A549 (cell line): Measurements from ENCODE around the gene PGM1. TPM values are rescaled to one million over a fixed set of nuclear protein-coding genes. Genes with fewer than 3 reads are reported as not detected.

Experiments used
- ATAC-seq, 2 experiments: fragments of 200-7000 bp in 1 of 2; fragments of >200 bp in 1 of 2; cut with Nextera tagmentation in 1 of 2; cut with Tn5 transposase in 1 of 2; 3 replicates each; pipeline versions ENCODE4 v1.8.0 to v1.9.1; 2018 to 2020; ENCODE audit warnings: mild to moderate bottlenecking in 1 of 2, moderate library complexity in 1 of 2
- CTCF ChIA-PET: fragments of 300-600 bp; sonication (Branson Sonifier 250); formaldehyde crosslinking; extraction: SDS; loops from one replicate; lab custom pipeline; 2021; ENCODE audit warnings: antibody characterized with exemption, inconsistent platforms; lab: Yijun Ruan, JAX
- POLR2A ChIA-PET: fragments of 350-600 bp; formaldehyde crosslinking; extraction: SDS; loops from one replicate; lab custom pipeline; 2021; ENCODE audit warnings: antibody characterized with exemption, inconsistent platforms; lab: Yijun Ruan, JAX
- DNase-seq, 2 experiments: peaks; one replicate each; pipeline versions ENCODE4 v3.0.0 to v3.0.0-alpha.2; 2011 to 2016; ENCODE audit warnings: low read depth in 1 of 2, low spot score in 1 of 2
- FAIRE-seq: peaks from 2 replicates; lab custom pipeline; 2011; peaks lifted over from hg19 to GRCh38; lab: Jason Lieb, UNC
- H3K27ac ChIP-seq, 2 experiments: fragments of >200 bp; sonication (Bioruptor Twin); formaldehyde crosslinking; 3 replicates each; pipeline ENCODE4 v1.5.1; 2016 to 2017
- H3K4me1 ChIP-seq: fragments of >200 bp; sonication (Bioruptor Twin); formaldehyde crosslinking; 3 replicates; pipeline ENCODE4 v1.6.1; 2016
- H3K4me2 ChIP-seq: fragments of >200 bp; sonication (Bioruptor Twin); formaldehyde crosslinking; 3 replicates; pipeline ENCODE4 v1.6.1; 2016
- H3K4me3 ChIP-seq: fragments of >200 bp; sonication (Bioruptor Twin); formaldehyde crosslinking; 3 replicates; pipeline ENCODE4 v1.5.1; 2016
- H3K9me3 ChIP-seq: fragments of >200 bp; sonication (Bioruptor Twin); formaldehyde crosslinking; 3 replicates; pipeline ENCODE4 v1.6.1; 2016
- CEBPB ChIP-seq, 2 experiments: fragments of >200 bp in 1 of 2; sonication (Bioruptor Twin) in 1 of 2; formaldehyde crosslinking in 1 of 2; IDR thresholded peaks; 2 replicates each; pipeline ENCODE4 v1.6.1; 2012 to 2016
- EHF ChIP-seq: fragments of 250-450 bp; sonication (Bioruptor Pico); IDR thresholded peaks from 2 replicates; pipeline ENCODE4 v1.5.0; 2020; ENCODE audit warnings: mild to moderate bottlenecking
- EHMT2 ChIP-seq: fragments of 200-600 bp; sonication (generic); IDR thresholded peaks from 2 replicates; pipeline ENCODE4 v1.6.1; 2016; ENCODE audit warnings: antibody characterized with exemption, low read depth, mild to moderate bottlenecking, moderate library complexity
- EP300 ChIP-seq, 2 experiments: fragments of >200 bp; sonication (Bioruptor Twin); formaldehyde crosslinking; IDR thresholded peaks; 2 replicates in 1 of 2; 3 replicates in 1 of 2; pipeline ENCODE4 v1.6.1; 2016 to 2017
- FOSB ChIP-seq: fragments of 250-450 bp; sonication (Bioruptor Pico); IDR thresholded peaks from 2 replicates; pipeline ENCODE4 v1.5.0; 2020; ENCODE audit warnings: mild to moderate bottlenecking, moderate library complexity
- HOXA7 ChIP-seq: fragments of 250-450 bp; sonication (Bioruptor Pico); IDR thresholded peaks from 2 replicates; pipeline ENCODE4 v1.5.0; 2020; ENCODE audit warnings: mild to moderate bottlenecking, moderate library complexity
- KDM5A ChIP-seq: fragments of 200-600 bp; sonication (generic); IDR thresholded peaks from 2 replicates; pipeline ENCODE4 v1.6.1; 2016; ENCODE audit warnings: antibody characterized with exemption, mild to moderate bottlenecking
- MAZ ChIP-seq: fragments of 150-350 bp; IDR thresholded peaks from 2 replicates; pipeline ENCODE4 v1.6.1; 2014; ENCODE audit warnings: antibody characterized with exemption, low read depth, low read length, borderline replicate concordance
- PHF8 ChIP-seq: fragments of 200-600 bp; sonication (generic); IDR thresholded peaks from 2 replicates; pipeline ENCODE4 v1.6.1; 2016; ENCODE audit warnings: low read depth, mild to moderate bottlenecking, antibody characterized with exemption, moderate library complexity, borderline replicate concordance
- POLR2A ChIP-seq: IDR thresholded peaks from 2 replicates; pipeline ENCODE4 v1.6.1; 2012; ENCODE audit warnings: mild to moderate bottlenecking, low read length
- RCOR1 ChIP-seq: fragments of 150-350 bp; IDR thresholded peaks from 2 replicates; pipeline ENCODE4 v1.6.1; 2014; ENCODE audit warnings: antibody characterized with exemption, low read length, low read depth
- RFX5 ChIP-seq: fragments of 450-650 bp; IDR thresholded peaks from 2 replicates; pipeline ENCODE4 v1.7.1; 2014; ENCODE audit warnings: antibody characterized with exemption, mild to moderate bottlenecking, moderate library complexity
- TFCP2L1 ChIP-seq: fragments of 250-450 bp; sonication (Bioruptor Pico); IDR thresholded peaks from 2 replicates; pipeline ENCODE4 v1.5.0; 2021; ENCODE audit warnings: mild to moderate bottlenecking
- ZC3H11A ChIP-seq: fragments of 450-650 bp; IDR thresholded peaks from 2 replicates; pipeline ENCODE4 v1.6.1; 2014; ENCODE audit warnings: antibody characterized with exemption, mild to moderate bottlenecking
- ZFP36 ChIP-seq: fragments of 450-650 bp; IDR thresholded peaks from 2 replicates; pipeline ENCODE4 v1.6.1; 2014; ENCODE audit warnings: borderline replicate concordance; ENCODE audit not compliant: partially characterized antibody
- WGBS: methylation state at CpG from one replicate; pipeline ENCODE4 v1.1.6; 2017; ENCODE audit errors: missing lambda C conversion rate; 5-methylcytosine and 5-hydroxymethylcytosine counted together
- polyA plus RNA-seq, 4 experiments: library from polyadenylated mRNA; depleted of rRNA in 3 of 4; stranded (reverse); fragments of >200 nt; fragmentation: RNase III in 1 of 4; extraction: RNeasy Plus Mini Kit Qiagen cat#74134 plus additional on column Dnase treatment in 1 of 4; gene quantifications; 2 replicates in 3 of 4; 3 replicates in 1 of 4; pipeline ENCODE4 v1.2.3, GENCODE V29; 2011 to 2017
- TF ChIP-seq, protein P1 (sequence below): fragments of 250-450 bp; sonication (Bioruptor Pico); IDR thresholded peaks from 2 replicates; pipeline ENCODE4 v1.5.0; 2021; ENCODE audit warnings: mild to moderate bottlenecking, moderate library complexity, borderline replicate concordance
- TF ChIP-seq, protein P2 (sequence below): fragments of 200-600 bp; sonication (generic); IDR thresholded peaks from 2 replicates; pipeline ENCODE4 v1.6.1; 2016; ENCODE audit warnings: antibody characterized with exemption, mild to moderate bottlenecking, moderate library complexity
- TF ChIP-seq, protein P3 (sequence below): fragments of >200 bp; sonication (Bioruptor Twin); formaldehyde crosslinking; IDR thresholded peaks from 2 replicates; pipeline ENCODE4 v1.6.1; 2016

The PGM1 gene
- polyA plus RNA-seq, 2 of the 4 experiments (the other 2 are of a cell fraction), result 25.5 to 50.2 TPM

DNA sequence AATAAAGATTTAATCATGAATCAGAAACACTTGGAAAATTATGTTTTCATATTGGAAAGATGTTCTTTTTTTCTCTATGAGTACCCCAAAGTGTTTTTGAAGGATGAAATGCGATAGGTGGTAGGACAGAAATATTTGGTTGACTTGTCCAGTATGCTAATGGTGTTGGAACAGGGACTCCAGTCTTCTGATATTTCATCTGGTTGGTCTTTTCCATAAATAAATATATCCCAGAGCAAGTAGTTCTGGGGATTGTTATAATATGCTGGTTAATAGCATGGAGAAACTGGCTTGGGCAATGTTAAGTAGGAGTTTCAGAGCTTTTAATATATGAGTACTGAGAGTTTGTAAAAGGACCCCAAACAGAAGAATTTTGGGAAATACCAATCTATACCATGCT is 8.7 kb downstream of the PGM1 start:
- no peaks in the 10 kb centered on the region for H3K9me3 ChIP-seq
- 91% methylated on average over 1 of the region's 1 CpG for WGBS
- H3K4me2 ChIP-seq, result no peak overlapping the region
- ChIA-PET CTCF (interaction anchor here (0.9 to 1.9 kb wide), 4 partner anchors 10 to 641 kb away, joined by 4 read pairs; no protein-coding TSS in a partner anchor), POLR2A (no interaction called here)
- DNase-seq (no peak), ATAC-seq (no peak), FAIRE-seq (no peak)
- TF ChIP-seq EHMT2, result no peak
- no peak for TF ChIP-seq ZC3H11A
- no peak for TF ChIP-seq RFX5
- no peak for TF ChIP-seq EHF
- TF ChIP-seq, protein P1, sequence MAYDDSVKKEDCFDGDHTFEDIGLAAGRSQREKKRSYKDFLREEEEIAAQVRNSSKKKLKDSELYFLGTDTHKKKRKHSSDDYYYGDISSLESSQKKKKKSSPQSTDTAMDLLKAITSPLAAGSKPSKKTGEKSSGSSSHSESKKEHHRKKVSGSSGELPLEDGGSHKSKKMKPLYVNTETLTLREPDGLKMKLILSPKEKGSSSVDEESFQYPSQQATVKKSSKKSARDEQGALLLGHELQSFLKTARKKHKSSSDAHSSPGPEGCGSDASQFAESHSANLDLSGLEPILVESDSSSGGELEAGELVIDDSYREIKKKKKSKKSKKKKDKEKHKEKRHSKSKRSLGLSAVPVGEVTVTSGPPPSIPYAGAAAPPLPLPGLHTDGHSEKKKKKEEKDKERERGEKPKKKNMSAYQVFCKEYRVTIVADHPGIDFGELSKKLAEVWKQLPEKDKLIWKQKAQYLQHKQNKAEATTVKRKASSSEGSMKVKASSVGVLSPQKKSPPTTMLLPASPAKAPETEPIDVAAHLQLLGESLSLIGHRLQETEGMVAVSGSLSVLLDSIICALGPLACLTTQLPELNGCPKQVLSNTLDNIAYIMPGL (CRISPR knock-in tag), result no peak
- TF ChIP-seq TFCP2L1 (CRISPR knock-in tag), result no peak
- no peak for TF ChIP-seq POLR2A
- no peak for TF ChIP-seq ZFP36
- TF ChIP-seq, protein P2, sequence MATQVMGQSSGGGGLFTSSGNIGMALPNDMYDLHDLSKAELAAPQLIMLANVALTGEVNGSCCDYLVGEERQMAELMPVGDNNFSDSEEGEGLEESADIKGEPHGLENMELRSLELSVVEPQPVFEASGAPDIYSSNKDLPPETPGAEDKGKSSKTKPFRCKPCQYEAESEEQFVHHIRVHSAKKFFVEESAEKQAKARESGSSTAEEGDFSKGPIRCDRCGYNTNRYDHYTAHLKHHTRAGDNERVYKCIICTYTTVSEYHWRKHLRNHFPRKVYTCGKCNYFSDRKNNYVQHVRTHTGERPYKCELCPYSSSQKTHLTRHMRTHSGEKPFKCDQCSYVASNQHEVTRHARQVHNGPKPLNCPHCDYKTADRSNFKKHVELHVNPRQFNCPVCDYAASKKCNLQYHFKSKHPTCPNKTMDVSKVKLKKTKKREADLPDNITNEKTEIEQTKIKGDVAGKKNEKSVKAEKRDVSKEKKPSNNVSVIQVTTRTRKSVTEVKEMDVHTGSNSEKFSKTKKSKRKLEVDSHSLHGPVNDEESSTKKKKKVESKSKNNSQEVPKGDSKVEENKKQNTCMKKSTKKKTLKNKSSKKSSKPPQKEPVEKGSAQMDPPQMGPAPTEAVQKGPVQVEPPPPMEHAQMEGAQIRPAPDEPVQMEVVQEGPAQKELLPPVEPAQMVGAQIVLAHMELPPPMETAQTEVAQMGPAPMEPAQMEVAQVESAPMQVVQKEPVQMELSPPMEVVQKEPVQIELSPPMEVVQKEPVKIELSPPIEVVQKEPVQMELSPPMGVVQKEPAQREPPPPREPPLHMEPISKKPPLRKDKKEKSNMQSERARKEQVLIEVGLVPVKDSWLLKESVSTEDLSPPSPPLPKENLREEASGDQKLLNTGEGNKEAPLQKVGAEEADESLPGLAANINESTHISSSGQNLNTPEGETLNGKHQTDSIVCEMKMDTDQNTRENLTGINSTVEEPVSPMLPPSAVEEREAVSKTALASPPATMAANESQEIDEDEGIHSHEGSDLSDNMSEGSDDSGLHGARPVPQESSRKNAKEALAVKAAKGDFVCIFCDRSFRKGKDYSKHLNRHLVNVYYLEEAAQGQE, result no peak
- no peak for TF ChIP-seq KDM5A
- TF ChIP-seq HOXA7 (CRISPR knock-in tag), result no peak
- TF ChIP-seq EP300 (IDR thresholded peaks at IDR 0.05), result no peak
- TF ChIP-seq RCOR1, result no peak
- TF ChIP-seq FOSB (CRISPR knock-in tag), result no peak
- no peak for TF ChIP-seq PHF8
- TF ChIP-seq CEBPB (IDR thresholded peaks at IDR 0.05), result no peak
- no peak overlapping the region for H3K4me3 ChIP-seq
- H3K27ac ChIP-seq, result no peak overlapping the region
- H3K4me1 ChIP-seq, result peaks cover 2% of the 10 kb centered on the region; the same call in 2 of the 3 replicates

DNA sequence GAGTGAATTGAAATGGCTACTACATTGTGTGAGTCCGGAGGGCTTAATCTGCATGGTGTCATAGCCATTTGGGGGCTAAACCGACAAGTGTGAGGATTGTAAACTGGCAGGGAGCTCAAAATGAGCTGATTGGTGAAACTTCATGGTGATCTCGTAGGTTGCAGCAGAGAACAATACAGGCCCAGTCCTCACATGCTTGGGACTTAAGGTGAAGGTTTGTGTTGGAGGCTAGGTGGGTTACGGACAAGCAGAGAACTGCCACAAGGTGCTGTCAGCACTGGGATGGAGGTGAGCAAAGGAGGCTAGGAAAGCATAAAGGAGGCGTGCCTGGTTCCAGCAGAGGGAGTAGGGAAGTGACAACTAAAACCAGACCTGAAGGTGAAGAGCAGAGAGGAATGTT is 9.4 kb downstream of the PGM1 start:
- H3K4me1 ChIP-seq, result no peaks in the 10 kb centered on the region
- ATAC-seq (no peak), DNase-seq (no peak)
- CTCF ChIA-PET, result interaction anchor here (1.6 to 1.9 kb wide), 3 partner anchors 9 to 640 kb away, joined by 4 read pairs; no protein-coding TSS in a partner anchor
- TF ChIP-seq MAZ (no peak), FOSB (CRISPR knock-in tag) (no peak)
- TF ChIP-seq, protein P2, result no peak
- TF ChIP-seq, protein P3, sequence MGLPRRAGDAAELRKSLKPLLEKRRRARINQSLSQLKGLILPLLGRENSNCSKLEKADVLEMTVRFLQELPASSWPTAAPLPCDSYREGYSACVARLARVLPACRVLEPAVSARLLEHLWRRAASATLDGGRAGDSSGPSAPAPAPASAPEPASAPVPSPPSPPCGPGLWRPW, result no peak
- TF ChIP-seq, all 56 proteins: peak for 0
- POLR2A ChIA-PET, result no interaction called here
- Histone ChIP-seq H3K27ac (no peak overlapping the region), H3K4me3 (no peak overlapping the region), H3K9me3 (no peaks in the 10 kb centered on the region), H3K4me2 (no peak overlapping the region)
- FAIRE-seq, result no peak
- WGBS, result 93% methylated on average over 5 of the region's 5 CpGs
